Liver (tissue), 9 donors: ENCODE measurements around the gene PLA2G7. TPM values are rescaled to one million over a fixed set of nuclear protein-coding genes. Genes with fewer than 3 reads are reported as not detected.

Source experiments
- DNase-seq: peaks from one replicate; pipeline ENCODE4 v3.0.0-alpha.2; 2017; ENCODE audit warnings: low spot score
- H3K27ac ChIP-seq, 2 donors: one replicate each; pipeline ENCODE4 v1.7.0; 2013; ENCODE audit warnings: inconsistent platforms in 2 of 2, low read length in 2 of 2, control low read depth in 1 of 2, low read depth in 1 of 2, mild to moderate bottlenecking in 1 of 2
- H3K27me3 ChIP-seq, 4 donors: one replicate each; pipeline versions ENCODE4 v1.6.1 to v1.7.0; 2013; ENCODE audit warnings: low read length in 3 of 4, inconsistent platforms in 1 of 4, mild to moderate bottlenecking in 1 of 4, moderate library complexity in 1 of 4; ENCODE audit not compliant: control insufficient read depth in 4 of 4, insufficient read depth in 4 of 4
- H3K36me3 ChIP-seq, 4 donors: one replicate each; pipeline versions ENCODE4 v1.6.1 to v1.7.0; 2013; ENCODE audit warnings: low read length in 3 of 4, mild to moderate bottlenecking in 3 of 4, low read depth in 1 of 4, moderate library complexity in 1 of 4; ENCODE audit not compliant: control insufficient read depth in 4 of 4, insufficient read depth in 3 of 4
- H3K4me1 ChIP-seq, 4 donors: one replicate each; pipeline versions ENCODE4 v1.6.1 to v1.7.0; 2013; ENCODE audit warnings: low read length in 3 of 4, mild to moderate bottlenecking in 3 of 4, moderate library complexity in 1 of 4; ENCODE audit not compliant: control insufficient read depth in 4 of 4, insufficient read depth in 4 of 4
- H3K4me3 ChIP-seq, 3 donors: one replicate each; pipeline versions ENCODE4 v1.6.1 to v1.7.0; 2013; ENCODE audit warnings: low read length in 3 of 3, control low read depth in 1 of 3, low read depth in 1 of 3, mild to moderate bottlenecking in 1 of 3
- H3K9ac ChIP-seq, 2 donors: one replicate each; pipeline ENCODE4 v1.7.0; 2013; ENCODE audit warnings: low read length in 2 of 2, mild to moderate bottlenecking in 2 of 2, moderate library complexity in 2 of 2, control low read depth in 1 of 2, low read depth in 1 of 2
- H3K9me3 ChIP-seq, 4 donors: one replicate each; pipeline versions ENCODE4 v1.6.1 to v1.7.0; 2013; ENCODE audit warnings: low read length in 3 of 4; ENCODE audit not compliant: control insufficient read depth in 4 of 4
- EGR1 ChIP-seq, 2 donors: IDR thresholded peaks; 2 replicates each; pipeline ENCODE4 v1.6.1; 2016 to 2018; ENCODE audit warnings: antibody characterized with exemption in 2 of 2, low read depth in 2 of 2
- FOXA1 ChIP-seq: IDR thresholded peaks from 2 replicates; pipeline ENCODE4 v1.6.1; 2016; ENCODE audit warnings: antibody characterized with exemption
- FOXA2 ChIP-seq: IDR thresholded peaks from 2 replicates; pipeline ENCODE4 v1.6.1; 2016; ENCODE audit warnings: antibody characterized with exemption
- GABPA ChIP-seq, 2 donors: IDR thresholded peaks in 1 of 2; conservative IDR thresholded peaks in 1 of 2; 2 replicates each; pipeline ENCODE4 v1.6.1; 2016; ENCODE audit warnings: antibody characterized with exemption in 2 of 2, mild to moderate bottlenecking in 1 of 2, moderate library complexity in 1 of 2
- HNF4A ChIP-seq, 2 donors: conservative IDR thresholded peaks; 2 replicates each; pipeline ENCODE4 v1.6.1; 2016; ENCODE audit warnings: antibody characterized with exemption in 2 of 2, mild to moderate bottlenecking in 2 of 2
- HNF4G ChIP-seq: IDR thresholded peaks from 2 replicates; pipeline ENCODE4 v1.6.1; 2016; ENCODE audit warnings: antibody characterized with exemption
- JUND ChIP-seq, 2 donors: IDR thresholded peaks; 2 replicates each; pipeline ENCODE4 v1.6.1; 2016; ENCODE audit warnings: antibody characterized with exemption in 2 of 2
- NR2F2 ChIP-seq: IDR thresholded peaks from 2 replicates; pipeline ENCODE4 v1.6.1; 2016; ENCODE audit warnings: antibody characterized with exemption
- RAD21 ChIP-seq, 2 donors: IDR thresholded peaks; 2 replicates each; pipeline ENCODE4 v1.6.1; 2016; ENCODE audit warnings: antibody characterized with exemption in 2 of 2, mild to moderate bottlenecking in 2 of 2
- RXRA ChIP-seq, 2 donors: IDR thresholded peaks; 2 replicates each; pipeline ENCODE4 v1.6.1; 2017 to 2018; ENCODE audit warnings: antibody characterized with exemption in 2 of 2, mild to moderate bottlenecking in 1 of 2
- SP1 ChIP-seq: IDR thresholded peaks from 2 replicates; pipeline ENCODE4 v1.6.1; 2018; ENCODE audit warnings: antibody characterized with exemption, mild to moderate bottlenecking
- TAF1 ChIP-seq: conservative IDR thresholded peaks from 2 replicates; pipeline ENCODE4 v1.6.1; 2016; ENCODE audit warnings: antibody characterized with exemption, mild to moderate bottlenecking
- YY1 ChIP-seq: IDR thresholded peaks from 2 replicates; pipeline ENCODE4 v1.6.1; 2016; ENCODE audit warnings: antibody characterized with exemption, mild to moderate bottlenecking
- WGBS: extraction: QIAGEN DNeasy Blood & Tissue Kit; methylation state at CpG from one replicate; pipeline ENCODE4 v1.1.7; 2013; 5-methylcytosine and 5-hydroxymethylcytosine counted together
- polyA plus RNA-seq, 2 donors: library from polyadenylated mRNA; stranded (reverse) in 1 of 2; unstranded in 1 of 2; fragments of 200-250 nt in 1 of 2; fragments of >200 nt in 1 of 2; fragmentation: Nextera tagmentation in 1 of 2; extraction: Ambion mirVana in 1 of 2; gene quantifications; one replicate each; pipeline versions ENCODE4 v1.2.1 to v1.2.3, GENCODE V29; 2013 to 2015
- total RNA-seq, 2 donors: library from RNA; depleted of rRNA; stranded (reverse); fragments of >200 nt; gene quantifications; one replicate each; pipeline ENCODE4 v1.2.3, GENCODE V29; 2014
- TF ChIP-seq, protein P1 (sequence below): fragments of 150-350 bp; IDR thresholded peaks from 2 replicates; pipeline ENCODE4 v1.5.1; 2017; ENCODE audit warnings: improper control_type of control experiment, low read depth, low read length; ENCODE audit not compliant: missing input control
- TF ChIP-seq, protein P2 (sequence below): IDR thresholded peaks from 2 replicates; pipeline ENCODE4 v1.6.1; 2016; ENCODE audit warnings: antibody characterized with exemption, mild to moderate bottlenecking
- TF ChIP-seq, protein P3 (sequence below): IDR thresholded peaks from 2 replicates; pipeline ENCODE4 v1.6.1; 2016; ENCODE audit warnings: antibody characterized with exemption
- TF ChIP-seq, protein P4 (sequence below): IDR thresholded peaks from 2 replicates; pipeline ENCODE4 v1.6.1; 2016; ENCODE audit warnings: antibody characterized with exemption
- TF ChIP-seq, protein P5 (sequence below): IDR thresholded peaks from 2 replicates; pipeline ENCODE4 v1.6.1; 2016; ENCODE audit warnings: antibody characterized with exemption
- donor health status: healthy.
- donor health status: healthy.
- donor health status: healthy.
- donor health status: healthy.
- donor health status: healthy.

Gene PLA2G7
- total and polyA plus RNA-seq, 4 donors = 0.35 to 24.7 (median 1.3) TPM

DNA sequence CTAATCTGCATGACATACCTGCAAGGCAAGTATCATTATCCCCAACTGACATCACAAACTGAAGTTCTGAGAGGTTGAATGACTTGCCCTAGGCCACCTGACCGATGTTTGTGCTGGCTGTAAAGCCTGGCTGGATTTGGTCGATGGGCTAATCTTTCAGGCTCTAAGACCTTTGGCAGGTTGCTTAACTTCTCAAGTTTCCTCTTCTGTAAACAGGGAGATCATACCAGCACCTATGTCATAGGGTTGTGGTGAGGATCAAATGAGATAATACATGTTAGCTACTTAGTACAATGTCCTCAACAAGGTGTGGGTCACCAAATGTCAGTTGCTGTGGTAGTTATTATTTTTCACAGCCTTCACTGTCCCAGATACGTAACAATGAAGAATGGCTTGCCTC, 25.8 kb upstream of the PLA2G7 start (continued):
- TF ChIP-seq, protein P1, sequence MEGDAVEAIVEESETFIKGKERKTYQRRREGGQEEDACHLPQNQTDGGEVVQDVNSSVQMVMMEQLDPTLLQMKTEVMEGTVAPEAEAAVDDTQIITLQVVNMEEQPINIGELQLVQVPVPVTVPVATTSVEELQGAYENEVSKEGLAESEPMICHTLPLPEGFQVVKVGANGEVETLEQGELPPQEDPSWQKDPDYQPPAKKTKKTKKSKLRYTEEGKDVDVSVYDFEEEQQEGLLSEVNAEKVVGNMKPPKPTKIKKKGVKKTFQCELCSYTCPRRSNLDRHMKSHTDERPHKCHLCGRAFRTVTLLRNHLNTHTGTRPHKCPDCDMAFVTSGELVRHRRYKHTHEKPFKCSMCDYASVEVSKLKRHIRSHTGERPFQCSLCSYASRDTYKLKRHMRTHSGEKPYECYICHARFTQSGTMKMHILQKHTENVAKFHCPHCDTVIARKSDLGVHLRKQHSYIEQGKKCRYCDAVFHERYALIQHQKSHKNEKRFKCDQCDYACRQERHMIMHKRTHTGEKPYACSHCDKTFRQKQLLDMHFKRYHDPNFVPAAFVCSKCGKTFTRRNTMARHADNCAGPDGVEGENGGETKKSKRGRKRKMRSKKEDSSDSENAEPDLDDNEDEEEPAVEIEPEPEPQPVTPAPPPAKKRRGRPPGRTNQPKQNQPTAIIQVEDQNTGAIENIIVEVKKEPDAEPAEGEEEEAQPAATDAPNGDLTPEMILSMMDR = no peak

DNA sequence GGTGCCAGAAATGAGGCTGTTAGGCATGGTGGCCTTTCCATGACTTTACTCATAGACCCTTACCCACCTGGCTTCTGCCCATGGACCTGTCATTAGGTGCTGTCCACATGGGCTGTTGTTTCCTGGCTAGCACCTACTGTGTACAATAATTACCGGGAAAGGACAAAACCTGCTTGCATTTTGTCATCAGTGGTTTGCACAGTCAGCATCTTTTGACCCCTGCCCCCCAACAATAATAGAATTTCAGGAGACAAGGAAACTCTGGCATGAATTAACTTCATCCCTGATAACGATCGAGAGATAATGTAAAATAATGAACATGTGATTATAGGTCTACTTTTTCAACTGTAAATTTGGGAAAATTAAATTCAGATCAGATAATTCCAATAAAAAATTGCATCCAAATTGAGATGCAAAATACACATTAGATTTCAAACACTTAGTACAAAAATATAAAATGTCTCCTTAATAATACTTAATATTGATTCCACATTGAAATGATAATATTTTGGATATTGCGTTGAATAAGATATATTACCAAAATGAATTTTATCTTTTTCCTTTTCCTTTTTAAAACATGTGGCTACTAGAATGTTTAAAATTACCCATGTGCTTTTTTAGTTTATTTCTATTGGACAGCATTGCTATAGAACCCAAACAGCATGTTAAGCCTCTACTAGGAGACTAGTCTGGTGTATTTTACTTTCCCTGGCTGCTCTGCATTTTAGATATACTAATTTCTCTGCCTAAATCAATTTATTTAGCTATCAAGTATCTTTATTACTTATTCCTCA, 24.0 kb upstream of the PLA2G7 start:
- 94% methylated on average over 4 of the region's 4 CpGs for WGBS
- TF ChIP-seq TAF1 (no peak), EGR1 (IDR thresholded peaks at IDR 0.05; ENCODE audit: low read depth in 2 of 2) (no peak), FOXA1 (no peak), YY1 (no peak), FOXA2 (no peak), NR2F2 (no peak), JUND (IDR thresholded peaks at IDR 0.05) (no peak), HNF4G (no peak), GABPA (IDR thresholded peaks at IDR 0.05 in 1 of 2, conservative IDR thresholded peaks at IDR 0.05 in 1 of 2) (no peak), SP1 (no peak), HNF4A (conservative IDR thresholded peaks at IDR 0.05) (no peak), RAD21 (IDR thresholded peaks at IDR 0.05) (no peak), RXRA (IDR thresholded peaks at IDR 0.05) (no peak)
- TF ChIP-seq, protein P2, sequence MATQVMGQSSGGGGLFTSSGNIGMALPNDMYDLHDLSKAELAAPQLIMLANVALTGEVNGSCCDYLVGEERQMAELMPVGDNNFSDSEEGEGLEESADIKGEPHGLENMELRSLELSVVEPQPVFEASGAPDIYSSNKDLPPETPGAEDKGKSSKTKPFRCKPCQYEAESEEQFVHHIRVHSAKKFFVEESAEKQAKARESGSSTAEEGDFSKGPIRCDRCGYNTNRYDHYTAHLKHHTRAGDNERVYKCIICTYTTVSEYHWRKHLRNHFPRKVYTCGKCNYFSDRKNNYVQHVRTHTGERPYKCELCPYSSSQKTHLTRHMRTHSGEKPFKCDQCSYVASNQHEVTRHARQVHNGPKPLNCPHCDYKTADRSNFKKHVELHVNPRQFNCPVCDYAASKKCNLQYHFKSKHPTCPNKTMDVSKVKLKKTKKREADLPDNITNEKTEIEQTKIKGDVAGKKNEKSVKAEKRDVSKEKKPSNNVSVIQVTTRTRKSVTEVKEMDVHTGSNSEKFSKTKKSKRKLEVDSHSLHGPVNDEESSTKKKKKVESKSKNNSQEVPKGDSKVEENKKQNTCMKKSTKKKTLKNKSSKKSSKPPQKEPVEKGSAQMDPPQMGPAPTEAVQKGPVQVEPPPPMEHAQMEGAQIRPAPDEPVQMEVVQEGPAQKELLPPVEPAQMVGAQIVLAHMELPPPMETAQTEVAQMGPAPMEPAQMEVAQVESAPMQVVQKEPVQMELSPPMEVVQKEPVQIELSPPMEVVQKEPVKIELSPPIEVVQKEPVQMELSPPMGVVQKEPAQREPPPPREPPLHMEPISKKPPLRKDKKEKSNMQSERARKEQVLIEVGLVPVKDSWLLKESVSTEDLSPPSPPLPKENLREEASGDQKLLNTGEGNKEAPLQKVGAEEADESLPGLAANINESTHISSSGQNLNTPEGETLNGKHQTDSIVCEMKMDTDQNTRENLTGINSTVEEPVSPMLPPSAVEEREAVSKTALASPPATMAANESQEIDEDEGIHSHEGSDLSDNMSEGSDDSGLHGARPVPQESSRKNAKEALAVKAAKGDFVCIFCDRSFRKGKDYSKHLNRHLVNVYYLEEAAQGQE = no peak
- TF ChIP-seq, protein P3, sequence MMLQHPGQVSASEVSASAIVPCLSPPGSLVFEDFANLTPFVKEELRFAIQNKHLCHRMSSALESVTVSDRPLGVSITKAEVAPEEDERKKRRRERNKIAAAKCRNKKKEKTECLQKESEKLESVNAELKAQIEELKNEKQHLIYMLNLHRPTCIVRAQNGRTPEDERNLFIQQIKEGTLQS = no peak
- TF ChIP-seq, protein P1 = no peak
- TF ChIP-seq, protein P4, sequence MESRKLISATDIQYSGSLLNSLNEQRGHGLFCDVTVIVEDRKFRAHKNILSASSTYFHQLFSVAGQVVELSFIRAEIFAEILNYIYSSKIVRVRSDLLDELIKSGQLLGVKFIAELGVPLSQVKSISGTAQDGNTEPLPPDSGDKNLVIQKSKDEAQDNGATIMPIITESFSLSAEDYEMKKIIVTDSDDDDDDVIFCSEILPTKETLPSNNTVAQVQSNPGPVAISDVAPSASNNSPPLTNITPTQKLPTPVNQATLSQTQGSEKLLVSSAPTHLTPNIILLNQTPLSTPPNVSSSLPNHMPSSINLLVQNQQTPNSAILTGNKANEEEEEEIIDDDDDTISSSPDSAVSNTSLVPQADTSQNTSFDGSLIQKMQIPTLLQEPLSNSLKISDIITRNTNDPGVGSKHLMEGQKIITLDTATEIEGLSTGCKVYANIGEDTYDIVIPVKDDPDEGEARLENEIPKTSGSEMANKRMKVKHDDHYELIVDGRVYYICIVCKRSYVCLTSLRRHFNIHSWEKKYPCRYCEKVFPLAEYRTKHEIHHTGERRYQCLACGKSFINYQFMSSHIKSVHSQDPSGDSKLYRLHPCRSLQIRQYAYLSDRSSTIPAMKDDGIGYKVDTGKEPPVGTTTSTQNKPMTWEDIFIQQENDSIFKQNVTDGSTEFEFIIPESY = no peak
- TF ChIP-seq, protein P5, sequence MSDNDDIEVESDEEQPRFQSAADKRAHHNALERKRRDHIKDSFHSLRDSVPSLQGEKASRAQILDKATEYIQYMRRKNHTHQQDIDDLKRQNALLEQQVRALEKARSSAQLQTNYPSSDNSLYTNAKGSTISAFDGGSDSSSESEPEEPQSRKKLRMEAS = no peak
- Histone ChIP-seq H3K9me3 (no peaks in the 10 kb centered on the region), H3K36me3 (no peaks in the 10 kb centered on the region), H3K4me3 (no peak overlapping the region), H3K27ac (no peak overlapping the region), H3K27me3 (peaks cover 0 to 2% (median 0%) of the 10 kb centered on the region in 4 donors), H3K9ac (no peak overlapping the region), H3K4me1 (no peaks in the 10 kb centered on the region)
- DNase-seq = no peak
